Activated CD8-positive, alpha-beta memory T cell treated with anti-CD3 and anti-CD28 coated beads, Interleukin-2, amount 50 U/mL, for 24 hours (primary cell): ENCODE results near the gene NAGLU.
"Not testable (repeated sequence)": the region's sequence is repeated elsewhere in the genome, so short reads cannot be mapped to it uniquely, and the experiment has no call there.

Experiments used
- DNase-seq: peaks from one replicate; pipeline ENCODE4 v3.0.0-alpha.2; 2020; ENCODE audit errors: extremely low read depth

NAGLU gene

GRCh38 chr17:42545755-42546505 is 9.9 kb downstream of the NAGLU start:
- not testable (repeated sequence) for DNase-seq

- DNase-seq = no peak
These were observed 11.0 kb downstream of the NAGLU start for GRCh38 chr17:42547001-42547461.

- DNase-seq = no peak
These were observed 11.6 kb downstream of the NAGLU start for GRCh38 chr17:42547698-42548069.

GRCh38 chr17:42548070-42548837 is 12.2 kb downstream of the NAGLU start:
- DNase-seq = no peak

- DNase-seq = no peak
These were observed 13.1 kb downstream of the NAGLU start for GRCh38 chr17:42548993-42549755.

GRCh38 chr17:42552736-42553135 is 16.7 kb downstream of the NAGLU start, which contains the start of gene HSD17B1:
TSS of gene HSD17B1 (plus strand) at chr17:42552923. CDS start at chr17:42552934, 11 bp downstream.
- DNase-seq = not testable (repeated sequence)

GRCh38 chr17:42553161-42553818 is 17.2 kb downstream of the NAGLU start:
- DNase-seq = no peak

GRCh38 chr17:42553866-42554249 is 17.8 kb downstream of the NAGLU start:
- no peak for DNase-seq

GRCh38 chr17:42554250-42555121 is 18.4 kb downstream of the NAGLU start:
- peak; percentile 58 for DNase-seq

GRCh38 chr17:42555122-42555622 is 19.1 kb downstream of the NAGLU start:
- no peak for DNase-seq

- DNase-seq = not testable (repeated sequence)
These were observed 20.0 kb downstream of the NAGLU start for GRCh38 chr17:42555961-42556617.

GRCh38 chr17:42559075-42559474 is 23.0 kb downstream of the NAGLU start:
- no peak for DNase-seq

- DNase-seq = no peak
These were observed 24.2 kb downstream of the NAGLU start for GRCh38 chr17:42560246-42560645.

GRCh38 chr17:42561897-42562387 is 25.9 kb downstream of the NAGLU start, which contains the start of gene COASY:
TSS of gene COASY (plus strand) at chr17:42562148. CDS start at chr17:42562623, 475 bp downstream.
- peak; percentile 89 for DNase-seq

- DNase-seq = no peak
These were observed 26.5 kb downstream of the NAGLU start for GRCh38 chr17:42562388-42563142.

GRCh38 chr17:42563143-42563509 is 27.1 kb downstream of the NAGLU start:
- no peak for DNase-seq

GRCh38 chr17:42563543-42563942 is 27.5 kb downstream of the NAGLU start:
- no peak for DNase-seq

- no peak for DNase-seq
These were observed 27.9 kb downstream of the NAGLU start for GRCh38 chr17:42563950-42564349.
